NCI-H1436 (cell line): ENCODE results near the gene SPATA4.
"Not testable (repeated sequence)": the region's sequence is repeated elsewhere in the genome, so short reads cannot be mapped to it uniquely, and the experiment has no call there.

Experiments used
- DNase-seq: peaks from one replicate; lab custom pipeline; 2025; lab: John Stamatoyannopoulos, UW

Gene SPATA4

DNA sequence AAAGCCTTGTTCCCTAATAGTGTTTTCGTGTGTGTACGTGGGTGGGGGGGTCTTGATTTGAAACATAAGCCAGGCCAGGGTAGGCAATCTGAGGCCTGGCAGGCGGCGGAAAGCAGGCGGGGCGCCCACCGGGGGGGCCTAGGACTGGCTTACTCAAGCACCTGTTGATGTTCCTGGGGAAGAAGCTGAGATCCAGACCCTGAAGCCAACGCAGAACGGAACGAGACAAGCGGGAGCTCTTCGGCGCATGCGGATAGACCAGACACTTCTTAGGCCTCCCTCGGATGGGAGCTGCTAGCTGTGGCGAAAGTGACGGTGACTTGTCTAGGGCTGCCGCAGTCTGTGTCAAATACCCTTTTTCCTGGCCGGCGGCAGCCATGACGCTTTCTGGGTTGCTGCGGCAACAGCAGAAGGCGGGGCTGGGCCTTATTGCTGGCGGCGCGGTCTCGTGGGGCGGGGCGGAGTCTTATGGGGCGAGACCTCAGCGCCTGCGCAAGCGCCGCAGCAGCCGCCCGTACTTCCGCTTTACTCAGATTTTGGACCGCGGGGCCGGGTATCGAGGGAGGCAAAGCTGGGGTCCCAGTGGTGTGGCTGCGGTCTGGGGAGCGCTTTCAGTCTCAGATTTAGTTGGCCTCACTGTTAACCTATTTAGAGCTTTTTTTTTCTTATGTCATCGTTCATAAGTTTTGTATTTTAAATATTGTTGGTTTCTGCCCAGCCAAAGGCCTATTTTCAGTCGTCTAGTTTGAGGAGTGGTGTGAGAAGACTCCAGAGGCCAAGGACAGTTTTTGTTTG lies at the start of gene SPATA4:
TSS of gene SPATA4 (minus strand) at position 402 of the 795 bp plus-strand sequence. CDS start at position 379, 23 bp downstream.
- DNase-seq: peak; percentile 92

DNA sequence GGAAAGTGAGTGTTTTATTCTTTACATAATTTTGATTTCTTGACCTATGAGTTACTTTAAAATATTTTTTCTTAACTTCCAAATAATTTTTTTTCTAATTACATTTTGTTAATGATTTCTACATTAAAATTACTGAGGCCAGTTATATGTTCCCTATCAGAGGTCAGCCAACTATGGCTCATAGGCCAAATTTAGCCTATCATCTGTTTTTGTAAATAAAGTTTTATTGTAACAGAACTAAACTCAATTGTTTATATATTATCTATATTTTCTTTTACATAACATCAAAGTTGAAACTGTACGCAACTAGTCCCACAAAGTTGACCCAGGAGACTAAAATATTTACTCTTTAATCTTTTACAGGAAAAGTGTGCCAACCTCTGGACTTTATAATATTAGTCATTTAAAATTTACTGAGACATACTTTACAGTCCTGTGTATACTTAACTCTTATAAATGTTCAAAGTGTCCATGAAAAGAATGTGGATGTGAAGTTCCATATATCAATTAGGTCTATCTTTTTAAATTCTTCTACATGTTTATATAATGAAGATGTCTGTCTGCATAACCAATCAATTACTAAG lies 47.5 kb upstream of the SPATA4 start:
- no peak for DNase-seq

DNA sequence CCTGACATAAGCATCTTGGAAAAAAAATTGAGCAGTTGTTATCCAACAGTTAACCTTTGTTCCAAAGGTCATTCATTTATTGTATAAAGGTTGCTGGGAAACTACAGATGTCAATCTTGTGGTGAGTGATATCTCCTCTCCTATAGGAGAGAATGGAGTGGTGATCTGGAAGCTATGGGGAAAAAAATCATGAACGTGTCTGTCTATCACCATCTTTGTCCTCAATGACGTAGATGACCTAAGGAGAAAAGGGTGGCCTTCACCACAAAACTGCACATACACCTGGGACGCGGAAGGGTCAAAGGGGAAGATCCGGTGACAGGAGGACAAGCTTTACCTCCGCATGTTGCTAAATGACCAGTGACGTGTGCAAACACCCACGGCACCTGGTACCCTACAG lies 46.3 kb upstream of the SPATA4 start:
- DNase-seq: no peak

DNA sequence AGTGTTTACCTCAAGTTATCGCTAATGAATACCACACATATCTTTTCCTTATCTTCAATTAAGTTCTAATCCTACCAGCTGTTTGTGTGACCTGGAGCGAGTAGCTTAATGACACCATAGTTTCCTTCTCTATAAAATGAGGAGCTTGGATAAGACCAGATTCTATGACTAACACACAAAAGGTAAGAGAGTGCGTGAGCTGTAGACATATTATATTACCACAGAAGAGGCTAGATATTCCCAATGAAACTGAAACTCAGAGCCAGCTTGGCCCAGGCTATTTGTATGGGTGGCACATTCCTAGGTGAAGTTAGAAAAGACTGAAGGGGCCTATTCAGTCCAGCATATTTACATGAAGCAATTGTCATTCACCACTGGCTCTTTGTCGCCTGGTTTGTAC lies 43.4 kb upstream of the SPATA4 start:
- no peak for DNase-seq

DNA sequence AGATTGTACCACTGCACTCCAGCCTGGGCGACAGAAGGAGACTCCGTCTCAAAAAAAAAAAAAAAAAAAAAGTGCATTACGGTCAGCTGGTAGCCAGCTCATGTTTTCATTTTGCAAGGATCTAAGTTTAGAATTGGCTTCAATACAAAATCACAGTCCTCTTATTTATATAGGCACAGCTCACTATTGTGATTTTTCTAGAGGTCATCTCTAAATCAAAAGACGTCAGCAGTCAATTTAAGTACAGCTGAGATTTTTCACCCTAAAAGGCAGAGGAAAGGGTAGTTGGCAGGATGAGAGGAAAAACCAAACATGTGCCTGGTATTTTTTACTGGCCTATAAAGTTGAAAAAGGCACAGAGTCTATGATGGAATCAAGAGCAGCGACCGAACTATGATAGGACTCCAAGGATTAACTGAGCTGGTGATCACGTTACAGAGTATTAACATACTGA lies 42.8 kb upstream of the SPATA4 start:
- DNase-seq: no peak

DNA sequence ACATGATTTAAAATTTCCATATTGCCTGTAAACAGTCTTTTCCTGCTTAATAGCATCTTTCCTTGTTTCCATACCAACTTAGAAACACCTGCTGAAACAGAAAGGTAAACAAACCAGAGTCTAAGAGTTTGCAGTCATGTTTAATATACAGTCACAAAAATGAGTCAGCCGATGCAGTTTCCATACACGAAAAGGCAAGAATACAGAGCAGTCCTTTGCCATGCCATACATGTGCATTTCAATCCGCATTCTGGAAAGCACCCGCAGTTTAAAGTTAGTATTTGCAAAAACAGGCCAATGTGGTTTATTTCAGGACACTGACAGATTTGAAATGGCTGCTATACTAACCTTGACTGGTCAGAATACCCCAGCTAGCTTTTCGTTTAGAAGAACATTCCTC lies 41.6 kb upstream of the SPATA4 start:
- no peak for DNase-seq

DNA sequence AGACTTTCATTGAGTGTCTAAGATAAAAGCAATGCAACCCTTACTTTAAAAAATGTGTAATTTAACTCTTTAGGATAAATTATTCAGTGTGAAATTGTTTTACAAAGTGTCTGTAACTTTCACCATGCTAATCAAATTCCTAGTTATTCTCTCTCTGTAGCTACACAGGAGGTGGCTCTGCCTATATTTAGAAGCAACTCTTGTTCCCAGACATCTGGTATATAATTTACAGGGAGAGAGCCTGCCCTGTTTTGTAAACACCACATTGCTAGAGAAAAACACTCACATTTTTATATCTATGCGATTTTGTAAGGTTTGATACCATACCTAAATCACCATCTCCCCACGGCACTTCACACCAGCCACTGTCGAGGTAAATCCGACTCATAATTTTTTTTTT lies 35.5 kb upstream of the SPATA4 start:
- no peak for DNase-seq

DNA sequence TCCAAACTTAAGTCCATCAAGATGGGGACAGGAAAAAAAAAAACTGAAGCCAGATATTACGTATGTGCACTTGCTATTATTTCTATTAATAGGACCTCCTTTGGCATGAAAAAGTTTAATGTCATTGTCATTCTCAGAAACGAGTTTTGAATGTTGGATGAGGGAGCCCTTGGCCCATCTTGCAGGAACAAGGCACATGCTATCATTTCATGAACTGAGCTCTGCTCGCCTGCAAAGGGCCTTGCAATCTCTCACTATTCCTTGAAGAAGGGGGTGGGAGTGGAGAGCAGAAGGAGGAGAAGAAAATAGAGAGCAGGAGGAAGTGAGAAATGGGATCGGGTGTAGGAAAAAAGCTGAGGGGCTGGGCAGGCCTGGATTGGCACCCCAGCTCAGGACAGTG lies 34.3 kb upstream of the SPATA4 start:
- DNase-seq: no peak

DNA sequence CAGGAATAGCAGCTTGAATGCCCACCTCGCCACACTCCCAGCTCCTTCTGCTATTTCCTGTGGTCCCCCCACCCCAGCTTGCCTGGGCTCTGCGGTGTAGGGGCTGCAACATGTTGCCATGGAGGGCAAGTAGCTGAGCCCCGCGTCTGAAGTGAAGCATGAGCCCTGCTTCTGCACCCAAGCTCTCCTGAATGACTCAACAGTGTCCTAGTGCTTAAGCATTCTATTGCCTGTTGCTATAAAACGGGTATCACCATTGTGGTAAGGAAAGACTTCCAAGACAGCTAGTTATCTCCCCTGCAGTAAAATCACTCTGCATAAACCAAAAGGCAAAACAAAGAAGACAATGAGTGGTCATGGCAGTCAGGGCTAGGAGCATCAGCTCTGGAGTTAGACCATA lies 31.4 kb upstream of the SPATA4 start:
- DNase-seq: no peak

DNA sequence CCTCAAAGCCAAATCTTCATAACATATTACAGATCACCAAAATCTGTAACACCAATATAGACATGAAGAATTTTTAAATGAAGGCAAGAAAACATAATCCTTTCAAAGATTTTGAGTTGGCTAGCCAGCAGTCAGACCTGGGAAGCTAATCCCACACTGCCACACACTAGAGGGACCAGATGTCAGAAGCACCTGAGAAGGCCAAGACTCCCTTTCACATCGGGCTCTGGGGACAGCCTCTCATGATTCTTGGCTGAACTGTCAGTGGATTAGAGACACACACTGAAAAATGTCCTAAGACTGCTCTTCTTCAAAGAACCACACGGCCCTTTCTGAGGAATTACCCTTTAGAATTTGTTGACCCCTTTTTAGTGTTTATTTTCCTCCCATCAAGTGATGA lies 28.2 kb upstream of the SPATA4 start:
- DNase-seq: no peak

DNA sequence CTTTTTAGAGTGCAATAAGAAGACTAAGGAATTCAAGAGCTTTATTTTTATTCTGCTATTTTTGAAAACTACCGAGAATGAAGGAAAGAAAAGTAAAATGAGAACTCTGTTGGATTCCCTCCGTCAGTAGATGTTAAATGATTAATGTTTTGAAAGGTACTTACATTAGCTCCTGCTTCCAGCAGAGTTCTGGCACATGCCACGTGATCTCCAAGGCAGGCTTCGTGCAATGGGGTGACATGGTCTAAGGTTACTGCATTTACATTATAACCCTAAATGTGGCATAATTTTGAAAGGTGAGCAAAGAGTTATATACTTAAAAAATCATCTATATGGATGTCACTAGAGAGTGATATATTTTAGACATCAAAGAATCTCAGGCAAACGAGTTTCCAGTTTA lies 26.8 kb upstream of the SPATA4 start:
- DNase-seq: no peak

DNA sequence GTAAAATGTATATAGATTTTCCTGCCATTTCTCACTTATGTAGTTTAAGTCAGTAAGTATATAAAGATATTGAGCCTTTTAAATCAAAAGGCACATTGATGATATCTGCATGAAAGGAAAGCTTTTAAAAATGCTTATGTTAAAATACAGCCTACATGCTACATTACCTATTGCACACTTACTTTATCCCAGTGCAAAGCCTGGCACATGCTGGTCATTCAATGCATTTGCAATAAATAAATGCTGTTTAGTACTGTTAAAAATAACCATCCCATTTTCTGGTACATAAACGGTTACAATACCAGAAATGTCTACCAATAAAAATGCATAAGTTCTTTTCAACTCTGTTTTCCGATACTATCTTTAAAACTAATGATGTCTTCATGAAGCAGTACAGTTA lies 22.1 kb upstream of the SPATA4 start:
- no peak for DNase-seq

DNA sequence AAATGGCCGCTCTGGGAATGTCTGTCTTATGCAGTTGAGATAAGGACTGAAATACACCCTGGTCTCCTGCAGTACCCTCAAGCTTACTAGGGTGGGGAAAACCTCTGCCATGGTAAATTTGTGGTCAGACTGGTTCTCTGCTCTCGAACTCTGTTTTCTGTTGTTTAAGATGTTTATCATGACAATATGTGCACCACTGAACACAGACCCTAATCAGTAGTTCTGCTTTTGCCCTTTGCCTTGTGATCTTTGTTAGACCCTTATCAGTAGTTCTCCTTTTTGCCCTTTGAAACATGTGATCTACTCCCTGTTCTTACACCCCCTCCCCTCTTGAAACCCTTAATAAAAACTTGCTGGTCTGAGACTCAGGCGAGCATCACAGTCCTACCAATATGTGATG lies 17.0 kb upstream of the SPATA4 start:
- not testable (repeated sequence) for DNase-seq

DNA sequence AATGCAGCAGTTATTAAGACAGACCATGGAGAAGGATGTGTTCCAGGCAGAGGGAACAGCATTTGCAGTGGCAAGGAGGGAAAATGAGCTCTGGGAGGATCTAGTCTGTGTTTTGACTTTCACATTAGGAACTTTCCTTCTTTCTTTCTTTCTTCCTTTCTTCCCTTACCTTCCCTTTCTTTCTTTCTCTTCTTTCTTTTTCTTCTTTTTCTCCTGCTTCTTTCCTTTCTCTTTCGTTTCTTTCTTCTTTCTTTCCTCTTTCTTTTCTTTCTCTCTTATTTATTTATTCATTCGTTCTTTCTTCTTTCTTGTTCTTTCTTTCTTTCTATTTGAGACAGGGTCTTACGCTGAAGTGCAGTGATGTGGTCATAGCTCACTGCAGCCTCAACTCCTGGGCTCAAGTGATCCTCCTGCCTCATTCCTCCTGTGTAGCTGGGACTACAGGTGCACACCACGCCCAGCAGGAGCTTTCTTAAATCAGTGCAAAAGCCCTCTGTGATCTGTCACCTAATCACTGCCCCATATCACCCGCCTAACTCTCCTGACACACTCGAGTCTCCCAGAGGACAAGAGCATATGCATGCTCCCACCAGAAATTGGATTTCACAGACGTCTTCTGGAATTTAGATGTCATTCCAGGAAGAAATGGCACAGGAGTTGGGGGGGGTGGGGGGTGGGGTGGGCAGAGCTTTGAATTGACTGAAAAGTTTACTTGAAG lies 15.4 kb upstream of the SPATA4 start:
- no peak for DNase-seq

DNA sequence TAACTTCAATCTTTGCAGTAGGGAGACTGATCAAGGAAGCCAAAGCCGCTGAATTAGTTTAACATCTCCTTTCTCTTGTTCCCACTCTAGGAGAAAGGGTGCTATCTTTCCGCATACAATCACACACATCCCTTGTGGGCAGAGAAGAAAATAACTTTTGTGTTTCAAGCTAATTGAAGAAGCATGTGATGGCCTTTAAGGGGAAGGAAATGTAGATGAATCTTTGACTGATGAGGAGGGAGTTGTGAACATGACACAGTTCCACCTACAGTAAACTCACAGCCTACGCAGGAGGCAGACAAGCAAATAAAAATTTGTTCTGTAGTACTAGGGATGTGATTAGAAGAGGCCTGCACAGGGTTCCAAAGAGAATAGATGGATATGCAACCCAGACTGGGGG lies 14.7 kb upstream of the SPATA4 start:
- no peak for DNase-seq

DNA sequence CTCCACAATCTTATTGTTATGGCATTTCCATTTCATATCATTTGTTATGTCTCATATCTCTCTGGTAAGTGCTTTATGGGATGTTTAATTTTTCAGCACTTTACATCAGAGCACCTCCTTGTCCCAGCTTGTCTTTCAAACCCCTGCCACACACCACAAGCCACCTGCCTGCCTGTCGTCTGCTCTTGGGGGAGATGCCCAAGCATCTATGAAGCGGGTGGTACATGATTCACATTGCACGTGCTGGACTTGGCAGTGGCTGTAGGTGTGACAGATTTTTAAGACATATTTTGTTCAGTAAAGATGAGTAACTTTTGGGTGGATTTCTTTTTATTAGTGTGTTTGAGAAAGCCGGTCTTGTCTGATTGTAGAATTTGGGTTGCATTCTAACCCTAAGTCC lies 14.2 kb upstream of the SPATA4 start:
- DNase-seq: no peak

DNA sequence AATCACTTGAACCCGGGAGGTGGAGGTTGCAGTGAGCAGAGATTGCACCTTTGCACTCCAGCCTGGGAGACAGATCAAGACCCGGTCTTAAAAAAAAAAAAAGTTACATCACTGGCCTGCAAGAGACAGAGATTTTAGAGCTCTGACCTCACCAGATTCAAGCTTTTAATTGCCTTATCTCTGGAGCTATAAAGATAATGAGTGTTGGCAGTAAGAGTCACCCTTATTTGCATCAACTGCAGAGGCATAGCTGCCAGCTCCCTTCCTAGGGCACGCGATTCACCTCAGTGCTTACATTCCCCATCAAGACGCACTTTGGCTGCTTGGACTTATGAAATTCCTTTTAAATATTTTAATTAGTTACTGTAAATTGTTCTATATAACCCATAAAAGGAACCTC lies 12.5 kb upstream of the SPATA4 start:
- DNase-seq: no peak

DNA sequence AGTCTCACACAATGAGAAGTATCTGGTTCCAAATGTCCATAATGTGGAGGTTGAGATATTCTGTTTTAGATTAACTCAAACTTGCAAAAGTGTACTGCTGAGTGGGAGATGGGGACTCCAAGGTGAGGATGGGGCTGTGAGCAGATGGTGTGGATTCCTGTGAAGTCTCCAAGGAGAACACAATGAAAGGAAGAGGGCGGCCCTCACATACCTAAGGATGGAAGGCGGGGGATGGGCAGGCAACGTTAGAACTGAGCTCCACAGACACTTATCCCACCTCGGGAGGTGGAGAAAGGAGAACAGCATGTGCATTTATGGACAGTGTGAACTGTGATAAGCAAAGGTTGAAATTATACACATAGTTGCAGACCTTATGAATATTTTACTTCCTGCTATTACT lies 9.9 kb upstream of the SPATA4 start:
- DNase-seq: no peak

DNA sequence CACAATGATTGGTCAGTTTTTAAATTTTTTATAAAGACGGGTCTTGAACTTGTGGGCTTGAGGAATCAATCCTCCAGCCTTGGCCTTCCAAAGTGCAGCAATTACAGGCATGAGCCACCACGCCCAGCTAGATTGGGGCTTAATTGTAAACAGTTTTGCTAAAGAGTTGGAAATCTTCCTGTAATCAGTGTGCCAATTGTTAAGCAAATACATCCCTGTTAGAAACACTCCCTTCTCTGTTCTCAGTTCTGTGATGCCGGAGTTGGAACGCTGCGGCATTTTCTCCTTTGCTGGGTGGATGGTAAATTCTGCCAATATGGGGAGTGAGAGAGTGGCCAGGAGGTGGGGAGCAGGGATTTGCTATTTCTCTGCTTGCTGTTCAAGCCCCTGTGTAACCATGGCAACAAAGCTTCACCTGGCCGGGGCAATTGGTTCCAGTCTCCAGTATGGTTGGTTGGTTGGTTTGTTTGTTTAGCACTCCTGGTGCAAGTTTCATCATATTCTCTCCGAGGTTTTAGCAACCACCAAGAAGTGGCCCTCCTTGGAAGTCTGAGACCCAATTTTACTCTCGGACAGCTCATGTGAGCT lies 3.0 kb upstream of the SPATA4 start:
- DNase-seq: peak; percentile 16

DNA sequence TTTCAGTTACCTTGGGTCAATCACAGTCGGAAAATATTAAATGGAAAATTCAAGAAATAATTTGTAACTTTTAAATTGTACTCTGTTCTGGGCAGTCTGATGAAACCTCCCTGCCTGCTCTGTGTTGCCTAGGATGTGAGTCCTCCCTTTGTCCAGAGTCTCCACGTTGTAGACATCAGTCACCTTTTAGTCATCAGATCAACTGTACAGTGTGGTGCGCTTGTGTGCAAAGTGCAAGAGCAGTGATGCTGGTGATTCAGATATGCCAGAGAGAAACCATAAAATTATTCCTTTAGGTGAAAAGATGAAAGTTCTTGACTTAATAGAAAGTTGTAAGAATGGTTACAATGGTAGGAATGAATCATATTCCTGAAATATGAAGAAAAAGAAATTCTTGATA lies 1.4 kb downstream of the SPATA4 start:
- DNase-seq: no peak

DNA sequence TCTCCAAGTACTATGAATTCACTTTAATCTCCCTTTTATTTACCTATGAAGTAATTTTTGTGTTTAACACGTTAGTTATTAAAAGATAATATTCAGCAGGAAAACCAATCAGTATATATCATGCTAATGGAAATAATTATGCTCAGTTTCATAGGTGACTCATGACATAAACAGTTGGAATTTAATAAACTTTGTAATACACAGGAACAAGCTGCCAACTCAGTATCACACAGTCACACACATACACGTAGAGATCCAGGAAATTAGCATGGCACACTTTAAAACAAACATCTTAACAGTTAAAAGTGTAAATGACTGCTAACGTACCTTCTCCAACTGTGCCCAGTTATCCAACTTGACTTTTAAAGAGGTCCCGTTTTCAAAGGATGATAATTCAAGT lies 2.3 kb downstream of the SPATA4 start:
- DNase-seq: no peak

DNA sequence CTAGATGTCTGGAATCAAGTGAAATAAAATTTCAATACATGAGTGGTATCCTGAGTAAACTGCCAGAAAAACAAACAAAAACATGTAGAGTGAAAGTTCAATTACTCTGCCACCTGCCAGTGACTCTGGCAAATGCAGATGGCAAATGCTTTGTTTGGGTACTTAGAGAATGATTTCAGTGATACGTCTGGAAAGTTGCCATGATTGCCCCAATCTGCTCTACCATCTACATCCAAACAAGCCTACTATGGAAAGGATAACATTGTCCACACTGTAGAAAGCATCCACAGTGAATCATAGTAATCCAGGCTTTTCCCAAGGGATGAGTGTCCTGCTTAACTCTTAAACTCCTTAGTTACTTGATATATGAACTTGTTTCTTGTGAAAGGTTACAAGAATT lies 3.4 kb downstream of the SPATA4 start:
- peak; percentile 63 for DNase-seq
